HG03558 (cell line): ENCODE results near the gene RTEL1.
"Not testable (repeated sequence)": the region's sequence is repeated elsewhere in the genome, so short reads cannot be mapped to it uniquely, and the experiment has no call there.

ENCODE experiments used
- ATAC-seq: cut with Tn5 transposase; IDR thresholded peaks from one replicate; pipeline ENCODE4 v1.9.1; 2021; ENCODE audit warnings: moderate number of reproducible peaks; ENCODE audit not compliant: unreplicated experiment; ENCODE audit errors: extremely low read depth

RTEL1 gene

GRCh38 chr20:63626424-63627128 lies 31.5 kb upstream of the RTEL1 start, which contains the start of gene GMEB2:
Gene GMEB2, minus strand, starts transcription at chr20:63627101. Its CDS starts 7,704 bp downstream, at chr20:63619397.
- peak; percentile 33 for ATAC-seq

GRCh38 chr20:63627129-63627750 lies 30.9 kb upstream of the RTEL1 start:
- peak; percentile 59 for ATAC-seq

GRCh38 chr20:63627751-63628245 lies 30.3 kb upstream of the RTEL1 start:
- ATAC-seq: no peak

GRCh38 chr20:63628246-63628975 lies 29.7 kb upstream of the RTEL1 start:
- ATAC-seq: no peak

GRCh38 chr20:63630956-63631355 lies 27.2 kb upstream of the RTEL1 start:
- ATAC-seq: not testable (repeated sequence)

- ATAC-seq: not testable (repeated sequence)
Observed at GRCh38 chr20:63631426-63631825, 26.7 kb upstream of the RTEL1 start.

- no peak for ATAC-seq
Observed at GRCh38 chr20:63633732-63634131, 24.4 kb upstream of the RTEL1 start.

GRCh38 chr20:63635431-63636141 lies 22.5 kb upstream of the RTEL1 start:
- no peak for ATAC-seq

- no peak for ATAC-seq
Observed at GRCh38 chr20:63636752-63637628, 21.1 kb upstream of the RTEL1 start.

GRCh38 chr20:63639093-63639975 lies 18.8 kb upstream of the RTEL1 start:
- no peak for ATAC-seq

- ATAC-seq: no peak
Observed at GRCh38 chr20:63640086-63640485, 18.0 kb upstream of the RTEL1 start.

- not testable (repeated sequence) for ATAC-seq
Observed at GRCh38 chr20:63640686-63641085, 17.4 kb upstream of the RTEL1 start.

- no peak for ATAC-seq
Observed at GRCh38 chr20:63641146-63641791, 16.8 kb upstream of the RTEL1 start.

- ATAC-seq: no peak
Observed at GRCh38 chr20:63641792-63642523, 16.2 kb upstream of the RTEL1 start.

GRCh38 chr20:63642527-63643247 lies 15.4 kb upstream of the RTEL1 start:
- no peak for ATAC-seq

- ATAC-seq: no peak
Observed at GRCh38 chr20:63643499-63643898, 14.6 kb upstream of the RTEL1 start.

- ATAC-seq: no peak
Observed at GRCh38 chr20:63643946-63644345, 14.2 kb upstream of the RTEL1 start.
